HL-60 (cell line): ENCODE results near the gene SH2B3.
"Not testable (repeated sequence)": the region's sequence is repeated elsewhere in the genome, so short reads cannot be mapped to it uniquely, and the experiment has no call there.

Source experiments
- DNase-seq, 2 experiments: peaks; one replicate each; pipeline ENCODE4 v3.0.0-alpha.2; 2010 to 2020; ENCODE audit warnings: low read depth in 1 of 2, low spot score in 1 of 2
- H3K27ac ChIP-seq: fragments of 250-450 bp; sonication (Bioruptor Pico); replicated peaks from 2 replicates; pipeline ENCODE4 v1.5.1; 2020; ENCODE audit warnings: mild to moderate bottlenecking, moderate library complexity
- H3K27me3 ChIP-seq: fragments of 250-450 bp; sonication (Bioruptor Pico); 2 replicates; pipeline ENCODE4 v1.5.1; 2021; ENCODE audit warnings: mild to moderate bottlenecking, moderate library complexity; ENCODE audit not compliant: insufficient read depth, poor library complexity, severe bottlenecking
- H3K4me3 ChIP-seq: replicated peaks from 2 replicates; pipeline ENCODE4 v1.5.1; 2011; ENCODE audit warnings: mild to moderate bottlenecking, control low read depth, low read length; ENCODE audit not compliant: insufficient read depth
- CTCF ChIP-seq: IDR thresholded peaks from one replicate; pipeline ENCODE4 v1.5.1; 2011; ENCODE audit warnings: low read length, control low read depth, inconsistent platforms; ENCODE audit not compliant: insufficient read depth
- GABPA ChIP-seq: IDR thresholded peaks from 2 replicates; pipeline ENCODE4 v1.6.1; 2012; ENCODE audit warnings: low read depth
- POLR2AphosphoS5 ChIP-seq: IDR thresholded peaks from 2 replicates; pipeline ENCODE4 v1.6.1; 2012; ENCODE audit warnings: low read depth
- REST ChIP-seq: IDR thresholded peaks from 2 replicates; pipeline ENCODE4 v1.6.1; 2012; ENCODE audit warnings: low read depth; ENCODE audit not compliant: insufficient replicate concordance
- SPI1 ChIP-seq: IDR thresholded peaks from 2 replicates; pipeline ENCODE4 v1.6.1; 2012; ENCODE audit warnings: low read depth, mild to moderate bottlenecking, borderline replicate concordance

SH2B3 gene

GRCh38 chr12:111401167-111401605 lies 4.5 kb upstream of the SH2B3 start:
- TF ChIP-seq CTCF = no peak
- Histone ChIP-seq H3K4me3 (no peak overlapping the region), H3K27ac (no peak overlapping the region), H3K27me3 (no peaks in the 10 kb centered on the region)
- DNase-seq = no peak

- H3K27me3 ChIP-seq, H3K4me3 ChIP-seq, DNase-seq: not testable (repeated sequence)
- 0 out of 2 replicates have a peak overlapping the region, but pooled peaks have one; percentile 0 for H3K27ac ChIP-seq
Measured at GRCh38 chr12:111402490-111402824, 3.3 kb upstream of the SH2B3 start.

GRCh38 chr12:111404362-111405148 lies 1.2 kb upstream of the SH2B3 start:
- TF ChIP-seq GABPA (no peak), REST (no peak), POLR2AphosphoS5 (no peak; the same call in 1 of the 2 replicates), SPI1 (no peak), CTCF (no peak)
- Histone ChIP-seq H3K27ac (peak overlapping the region; percentile 56), H3K27me3 (no peaks in the 10 kb centered on the region), H3K4me3 (peak overlapping the region; percentile 95)
- DNase-seq = no peak

- DNase-seq = peak; percentile 95 to 97
- Histone ChIP-seq H3K4me3 (peak overlapping the region; percentile 95), H3K27me3 (no peaks in the 10 kb centered on the region), H3K27ac (peak overlapping the region; percentile 56)
- TF ChIP-seq CTCF = peak; percentile 45
- peak; percentile 65 for TF ChIP-seq POLR2AphosphoS5
- TF ChIP-seq GABPA = no peak
Measured at GRCh38 chr12:111405149-111405858, 419 bp upstream of the SH2B3 start.
